Uterus (tissue), 4 donors: ENCODE data around the gene CCDC112. TPM values are rescaled to one million over a fixed set of nuclear protein-coding genes. Genes with fewer than 3 reads are reported as not detected.
A peak's percentile ranks its signal among the peaks of the same experiment; 100 is the strongest.

Experiments
- DNase-seq, 2 donors: peaks; one replicate each; pipeline ENCODE4 v3.0.0-alpha.2; 2019 to 2020
- H3K27ac ChIP-seq, 2 donors: fragments of 200-600 bp; sonication (generic); 1 replicate in 1 of 2; 2 replicates in 1 of 2; pipeline ENCODE4 v1.5.1; 2016 to 2018
- H3K27me3 ChIP-seq, 2 donors: fragments of 200-600 bp; sonication (generic); one replicate each; pipeline ENCODE4 v1.5.1; 2018 to 2019; ENCODE audit warnings: control low read depth in 1 of 2
- H3K36me3 ChIP-seq, 2 donors: fragments of 200-600 bp; sonication (generic); one replicate each; pipeline ENCODE4 v1.5.1; 2019; ENCODE audit warnings: control low read depth in 1 of 2
- H3K4me1 ChIP-seq, 2 donors: fragments of 200-600 bp; sonication (generic); one replicate each; pipeline ENCODE4 v1.5.1; 2018 to 2019; ENCODE audit warnings: control low read depth in 1 of 2
- H3K4me3 ChIP-seq, 2 donors: fragments of 200-600 bp; sonication (generic); 1 replicate in 1 of 2; 2 replicates in 1 of 2; pipeline ENCODE4 v1.5.1; 2018 to 2019; ENCODE audit warnings: mild to moderate bottlenecking in 1 of 2
- H3K9me3 ChIP-seq, 2 donors: fragments of 200-600 bp; sonication (generic); one replicate each; pipeline ENCODE4 v1.5.1; 2019; ENCODE audit warnings: control low read depth in 1 of 2
- POLR2A ChIP-seq, 2 donors: fragments of 450-650 bp; IDR thresholded peaks; one replicate each; pipeline ENCODE4 v1.6.1; 2016; ENCODE audit warnings: antibody characterized with exemption in 2 of 2, mild to moderate bottlenecking in 1 of 2, moderate library complexity in 1 of 2
- intact Hi-C: fragments of 100-400 bp; cut with DNase I; formaldehyde crosslinking; loops from one replicate; pipeline ENCODE4 v1.15.1; 2023; ENCODE audit warnings: low total_unique reads
- total RNA-seq, 4 donors: library from RNA; depleted of rRNA in 3 of 4; stranded (reverse); fragments of >200 nt in 3 of 4; gene quantifications; one replicate each; pipeline versions ENCODE4 v1.1.0 to v1.2.4, GENCODE V29; 2014 to 2023
- TF ChIP-seq, protein P1 (sequence below), 4 experiments: fragments of 200-600 bp in 2 of 4; fragments of 450-650 bp in 2 of 4; sonication (generic) in 2 of 4; IDR thresholded peaks; one replicate each; pipeline ENCODE4 v1.5.1; 2016 to 2019; ENCODE audit warnings: antibody characterized with exemption in 4 of 4, mild to moderate bottlenecking in 2 of 4, moderate library complexity in 1 of 4
- donor health status: DM: yes; HTN: yes; CAD: no.

The CCDC112 gene
- total RNA-seq, 4 donors from 2014 or later, result 5.3 to 28.5 (median 16.3) TPM

DNA sequence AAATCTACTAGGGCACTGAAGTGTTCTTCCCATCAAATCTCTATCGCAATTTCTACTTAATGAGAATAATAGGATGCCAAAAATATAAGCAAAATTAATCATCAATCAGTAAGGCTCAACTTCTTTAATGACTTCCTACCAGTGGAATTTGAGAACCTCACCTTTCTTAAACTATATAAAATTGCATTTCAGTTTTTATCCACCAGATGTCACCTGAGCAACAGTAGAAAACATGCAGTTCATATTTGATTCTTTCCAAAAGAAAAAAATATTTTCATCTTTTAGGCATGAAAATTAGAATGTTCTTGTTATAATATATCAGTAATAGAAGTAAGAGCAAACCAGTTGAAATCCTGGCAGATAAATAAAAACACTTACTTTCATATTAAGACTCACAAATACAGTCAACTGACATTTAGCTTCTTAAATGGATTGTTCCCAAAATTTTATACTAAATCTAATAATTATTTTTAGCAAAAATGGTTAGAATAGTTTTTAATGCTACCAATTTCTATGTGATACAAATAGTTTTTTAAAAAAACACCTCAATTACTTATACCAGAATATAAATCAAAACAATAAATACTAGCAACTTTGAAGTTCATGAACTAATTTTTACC is 13.4 kb upstream of the CCDC112 start:
- Histone ChIP-seq H3K36me3 (no peaks in the 10 kb centered on the region), H3K4me3 (no peak overlapping the region), H3K9me3 (no peaks in the 10 kb centered on the region), H3K4me1 (no peaks in the 10 kb centered on the region), H3K27me3 (no peaks in the 10 kb centered on the region), H3K27ac (no peak overlapping the region)
- no peak for DNase-seq
- intact Hi-C loops, result loop anchor here (2.0 kb wide), 1 partner anchor 277 kb away; no protein-coding TSS in a partner anchor
- TF ChIP-seq, protein P1, sequence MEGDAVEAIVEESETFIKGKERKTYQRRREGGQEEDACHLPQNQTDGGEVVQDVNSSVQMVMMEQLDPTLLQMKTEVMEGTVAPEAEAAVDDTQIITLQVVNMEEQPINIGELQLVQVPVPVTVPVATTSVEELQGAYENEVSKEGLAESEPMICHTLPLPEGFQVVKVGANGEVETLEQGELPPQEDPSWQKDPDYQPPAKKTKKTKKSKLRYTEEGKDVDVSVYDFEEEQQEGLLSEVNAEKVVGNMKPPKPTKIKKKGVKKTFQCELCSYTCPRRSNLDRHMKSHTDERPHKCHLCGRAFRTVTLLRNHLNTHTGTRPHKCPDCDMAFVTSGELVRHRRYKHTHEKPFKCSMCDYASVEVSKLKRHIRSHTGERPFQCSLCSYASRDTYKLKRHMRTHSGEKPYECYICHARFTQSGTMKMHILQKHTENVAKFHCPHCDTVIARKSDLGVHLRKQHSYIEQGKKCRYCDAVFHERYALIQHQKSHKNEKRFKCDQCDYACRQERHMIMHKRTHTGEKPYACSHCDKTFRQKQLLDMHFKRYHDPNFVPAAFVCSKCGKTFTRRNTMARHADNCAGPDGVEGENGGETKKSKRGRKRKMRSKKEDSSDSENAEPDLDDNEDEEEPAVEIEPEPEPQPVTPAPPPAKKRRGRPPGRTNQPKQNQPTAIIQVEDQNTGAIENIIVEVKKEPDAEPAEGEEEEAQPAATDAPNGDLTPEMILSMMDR (IDR thresholded peaks at IDR 0.05), result peak; percentile 67 to 77 (median 70)
- TF ChIP-seq POLR2A (IDR thresholded peaks at IDR 0.05), result no peak

DNA sequence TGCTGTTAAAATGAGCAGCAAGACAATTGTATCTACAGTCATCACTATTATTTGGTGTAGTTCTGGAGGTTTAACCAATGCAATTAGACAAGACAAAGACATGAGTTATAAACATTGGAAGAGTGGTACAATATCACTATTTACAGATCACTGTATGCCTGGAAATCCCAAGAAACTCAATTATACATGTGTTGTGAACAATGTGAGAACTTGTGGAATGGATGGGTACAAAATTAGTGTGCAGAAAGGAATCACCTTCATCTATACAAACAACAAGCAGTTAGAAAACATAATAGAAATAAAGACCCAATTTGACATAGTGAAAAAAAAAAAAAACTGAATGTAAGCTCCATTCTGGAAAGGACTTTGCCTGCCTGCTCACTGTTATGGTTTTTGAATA is 12.4 kb upstream of the CCDC112 start:
- DNase-seq, result no peak

DNA sequence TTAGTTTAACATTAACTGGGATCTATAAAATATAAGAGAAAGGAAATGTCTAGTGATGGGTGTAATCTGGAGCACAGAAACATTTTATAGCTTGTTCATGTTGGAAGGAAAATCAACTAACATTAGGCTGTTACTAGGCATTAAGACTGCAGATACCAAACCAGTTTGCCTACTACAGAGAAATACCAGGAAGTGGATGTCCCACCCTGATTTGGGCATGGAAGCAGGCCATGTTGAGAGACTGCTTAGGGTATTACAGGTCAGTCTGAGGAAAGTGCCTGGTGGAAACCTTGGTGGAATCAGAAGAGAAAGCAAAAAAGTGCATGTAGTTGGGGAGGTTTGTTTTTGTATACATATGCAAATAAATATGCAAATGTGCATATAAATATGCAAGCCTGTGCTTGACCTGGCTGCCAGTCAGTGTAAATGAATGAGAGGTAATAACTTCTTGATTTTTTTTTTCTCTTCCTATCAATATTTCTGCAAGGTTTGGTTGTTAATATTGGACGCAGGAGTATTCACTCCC is 9.6 kb upstream of the CCDC112 start:
- no peaks in the 10 kb centered on the region for H3K9me3 ChIP-seq
- no peak for TF ChIP-seq POLR2A (IDR thresholded peaks at IDR 0.05)
- TF ChIP-seq, protein P1 (IDR thresholded peaks at IDR 0.05), result no peak
- H3K27me3 ChIP-seq, result no peaks in the 10 kb centered on the region
- H3K27ac ChIP-seq, result no peak overlapping the region
- intact Hi-C loops, result no loop called here
- H3K4me1 ChIP-seq, result no peaks in the 10 kb centered on the region
- no peak overlapping the region for H3K4me3 ChIP-seq
- no peaks in the 10 kb centered on the region for H3K36me3 ChIP-seq
- no peak for DNase-seq

More for the DNA sequence above, 12.4 kb upstream of the CCDC112 start:
- intact Hi-C loops, result no loop called here
- no peak overlapping the region for H3K4me3 ChIP-seq
- H3K36me3 ChIP-seq, result no peaks in the 10 kb centered on the region
- no peaks in the 10 kb centered on the region for H3K4me1 ChIP-seq
- H3K27ac ChIP-seq, result no peak overlapping the region
- no peaks in the 10 kb centered on the region for H3K9me3 ChIP-seq
- no peaks in the 10 kb centered on the region for H3K27me3 ChIP-seq
- no peak for TF ChIP-seq POLR2A (IDR thresholded peaks at IDR 0.05)
- TF ChIP-seq, protein P1 (IDR thresholded peaks at IDR 0.05), result no peak

DNA sequence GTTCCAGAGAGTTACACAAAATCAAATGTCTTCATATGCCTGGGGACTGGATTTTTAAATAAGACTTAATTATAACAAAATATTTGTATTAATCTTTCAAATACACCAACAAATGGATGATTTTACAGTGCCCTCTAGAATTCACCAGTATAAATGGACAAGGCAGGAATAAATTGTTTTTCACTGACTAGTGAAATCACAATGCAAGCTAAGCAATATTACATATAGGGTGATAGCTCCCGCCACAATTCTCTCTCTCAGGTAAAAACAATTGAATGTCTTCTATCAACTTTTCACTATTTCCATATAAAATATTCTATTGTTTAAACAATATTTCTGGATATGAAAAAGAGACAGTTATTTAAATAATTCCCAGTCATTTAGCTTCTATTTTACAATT is 8.0 kb upstream of the CCDC112 start:
- Histone ChIP-seq H3K36me3 (no peaks in the 10 kb centered on the region), H3K4me3 (no peak overlapping the region), H3K27me3 (no peaks in the 10 kb centered on the region), H3K9me3 (no peaks in the 10 kb centered on the region), H3K4me1 (no peaks in the 10 kb centered on the region), H3K27ac (no peak overlapping the region)
- TF ChIP-seq, protein P1 (IDR thresholded peaks at IDR 0.05), result no peak
- no peak for DNase-seq
- intact Hi-C loops, result no loop called here

DNA sequence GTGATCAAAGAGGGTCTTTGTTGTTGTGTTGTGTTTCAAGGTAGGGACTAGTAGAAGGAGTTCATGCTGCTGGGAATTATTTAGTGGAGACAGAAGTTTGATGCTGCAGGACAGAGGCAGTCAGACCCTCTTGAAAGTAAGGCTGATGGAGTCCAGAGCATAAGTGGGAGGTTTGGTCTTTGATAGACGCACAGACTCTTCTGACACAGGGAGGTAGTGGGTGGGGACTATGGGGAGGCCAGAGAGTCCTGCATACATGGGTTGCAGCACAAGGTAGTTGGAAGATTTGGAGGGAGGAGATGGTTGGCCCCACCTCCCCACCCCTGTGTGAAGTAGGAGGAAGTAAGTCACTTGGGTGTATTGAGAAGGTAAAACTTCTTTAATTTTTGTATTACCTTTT is 2.4 kb upstream of the CCDC112 start:
- H3K27ac ChIP-seq, result no peak overlapping the region
- no peaks in the 10 kb centered on the region for H3K9me3 ChIP-seq
- no peaks in the 10 kb centered on the region for H3K27me3 ChIP-seq
- intact Hi-C loops, result no loop called here
- no peak for TF ChIP-seq POLR2A (IDR thresholded peaks at IDR 0.05)
- TF ChIP-seq, protein P1 (IDR thresholded peaks at IDR 0.05), result no peak
- H3K4me1 ChIP-seq, result no peaks in the 10 kb centered on the region
- H3K36me3 ChIP-seq, result no peaks in the 10 kb centered on the region
- no peak overlapping the region for H3K4me3 ChIP-seq
- no peak for DNase-seq
